Astrocyte of the cerebellum (primary cell): ENCODE data around the gene GRIK1.

ENCODE experiments used
- DNase-seq: peaks from one replicate; pipeline ENCODE4 v3.0.0-alpha.2; 2011; ENCODE audit warnings: low read depth
- H3K4me3 ChIP-seq: 2 replicates; pipeline ENCODE4 v1.5.1; 2011; ENCODE audit warnings: mild to moderate bottlenecking, low read depth, low read length, moderate library complexity
- CTCF ChIP-seq: IDR thresholded peaks from 2 replicates; pipeline ENCODE4 v1.5.1; 2012; ENCODE audit warnings: low read length, low read depth, moderate library complexity, mild to moderate bottlenecking; ENCODE audit errors: missing control alignments
- in situ Hi-C: cut with HindIII; loops from 2 replicates; pipeline ENCODE4 v1.10.0; 2017; ENCODE audit warnings: low sequenced_read_pairs

The GRIK1 gene

DNA sequence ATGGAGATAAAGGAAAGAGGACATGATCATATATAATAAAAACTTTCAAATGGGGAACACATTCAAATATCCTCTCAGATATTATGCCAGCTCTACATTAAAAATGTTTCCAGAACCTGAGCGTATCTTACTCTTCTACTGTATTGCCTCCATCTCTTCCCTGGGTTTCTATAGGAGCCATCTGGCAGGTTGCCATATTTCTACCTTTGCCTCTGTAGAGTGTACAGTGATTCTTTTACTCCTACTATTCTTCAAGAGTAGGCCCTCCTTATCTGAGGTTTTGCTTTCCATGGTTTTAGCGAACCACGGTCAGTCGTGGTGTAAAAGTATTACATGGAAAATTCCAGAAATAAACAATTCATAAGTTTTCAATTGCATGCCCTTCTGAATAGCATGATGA is 259.5 kb downstream of the GRIK1 start:
- in situ Hi-C loops, result no loop called here
- H3K4me3 ChIP-seq, result no peak overlapping the region
- no peak for TF ChIP-seq CTCF
- DNase-seq, result no peak

- no peak overlapping the region for H3K4me3 ChIP-seq
- no peak for DNase-seq
- in situ Hi-C loops, result no loop called here
- TF ChIP-seq CTCF, result no peak
Observed at GRCh38 chr21:29678626-29679025, 261.2 kb downstream of the GRIK1 start.

DNA sequence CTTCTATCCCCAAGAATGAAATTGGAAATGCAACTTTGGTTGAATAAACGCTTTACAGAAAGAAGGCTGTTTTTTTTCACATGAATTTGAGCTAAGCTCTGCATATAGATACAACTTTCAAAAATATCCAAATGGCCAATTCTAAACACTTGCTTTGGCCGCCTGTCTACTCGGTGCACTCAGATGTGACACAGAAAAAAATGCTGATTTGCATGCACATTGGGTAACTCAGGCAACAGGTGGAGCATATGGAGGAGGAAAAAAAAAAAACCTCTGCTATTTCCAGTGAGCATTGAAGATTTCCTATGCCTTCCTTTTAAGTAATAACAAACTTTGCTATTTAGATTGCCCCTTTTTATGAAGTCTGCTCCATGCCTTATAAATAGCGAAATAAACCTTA is 262.5 kb downstream of the GRIK1 start:
- no peak overlapping the region for H3K4me3 ChIP-seq
- in situ Hi-C loops, result no loop called here
- TF ChIP-seq CTCF, result no peak
- DNase-seq, result no peak

DNA sequence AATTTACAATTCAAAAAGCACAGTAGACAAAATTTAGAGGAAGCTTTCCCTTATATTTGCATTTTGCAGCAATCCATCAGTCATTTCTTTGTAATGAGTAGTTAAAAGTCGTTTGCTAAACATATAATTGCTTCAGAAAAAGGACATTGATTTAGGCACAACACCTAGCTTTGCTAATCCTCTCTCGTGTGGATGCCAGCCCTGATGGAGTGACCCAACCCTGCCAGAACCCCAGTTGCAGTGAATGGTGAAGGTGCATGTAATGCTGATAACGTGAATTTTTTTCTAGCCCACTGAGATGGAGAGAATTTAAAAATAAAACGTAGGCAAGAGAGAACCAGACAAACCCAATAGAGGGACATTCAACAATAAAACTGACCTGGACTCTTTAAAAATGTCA is 263.4 kb downstream of the GRIK1 start:
- in situ Hi-C loops, result no loop called here
- no peak overlapping the region for H3K4me3 ChIP-seq
- TF ChIP-seq CTCF, result no peak
- no peak for DNase-seq

GRCh38 chr21:29675451-29675850 is 264.3 kb downstream of the GRIK1 start:
- no peak for TF ChIP-seq CTCF
- no peak for DNase-seq

DNA sequence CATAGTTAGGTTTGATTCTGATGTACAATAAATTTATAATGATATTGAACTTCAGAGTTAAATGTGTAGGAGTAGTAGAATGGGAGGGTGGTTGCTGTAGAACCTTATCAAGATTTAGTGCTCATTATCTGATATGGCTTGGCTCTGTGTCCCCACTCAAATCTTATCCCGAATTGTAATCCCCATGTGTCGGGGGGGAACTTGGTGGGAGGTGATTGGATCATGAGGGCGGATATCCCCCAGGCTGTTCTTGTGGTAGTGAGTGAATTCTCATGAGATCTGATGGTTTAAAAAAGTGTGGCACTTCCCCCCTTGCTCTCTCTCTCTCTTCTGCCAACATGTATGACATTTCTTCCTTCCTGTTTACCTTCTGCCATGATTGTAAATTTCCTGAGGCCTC is 265.5 kb downstream of the GRIK1 start:
- in situ Hi-C loops, result no loop called here
- no peak overlapping the region for H3K4me3 ChIP-seq
- DNase-seq, result no peak
- TF ChIP-seq CTCF, result no peak

More at GRCh38 chr21:29675451-29675850, 264.3 kb downstream of the GRIK1 start:
- in situ Hi-C loops, result no loop called here
- no peak overlapping the region for H3K4me3 ChIP-seq

DNA sequence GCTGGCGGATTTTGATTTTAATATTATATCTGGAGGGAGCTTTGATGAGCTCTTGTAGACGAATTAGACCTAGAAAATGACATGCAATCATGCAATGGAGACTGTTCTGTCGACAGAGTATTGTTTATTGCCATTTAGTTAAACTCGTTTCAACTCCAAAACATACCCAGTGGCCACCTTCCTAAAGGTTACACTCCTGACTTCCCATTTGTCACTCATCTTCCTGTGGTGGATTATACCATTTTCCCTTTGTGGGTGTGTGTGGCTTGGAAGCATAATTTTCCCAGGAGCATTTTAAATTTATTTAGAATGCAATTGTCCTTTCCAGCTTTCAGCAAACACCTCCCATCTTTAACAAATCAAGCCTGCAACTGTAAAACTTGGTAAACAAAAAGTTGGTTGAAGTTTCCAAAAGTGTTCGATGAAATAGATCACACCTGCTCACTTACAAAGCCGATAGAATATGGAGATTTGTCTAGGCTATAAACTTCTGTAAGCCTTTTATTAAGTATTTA is 266.6 kb downstream of the GRIK1 start:
- no peak overlapping the region for H3K4me3 ChIP-seq
- in situ Hi-C loops, result no loop called here
- DNase-seq, result no peak
- TF ChIP-seq CTCF, result no peak
